NOMO-1 treated with dmso at 0.1 percent for 144 hours (cell line): ENCODE measurements around the gene CCR5.

Experiments
- DNase-seq: peaks from one replicate; lab custom pipeline; 2025; ENCODE audit not compliant: unreplicated experiment; lab: John Stamatoyannopoulos, UW

Gene CCR5

GRCh38 chr3:46358466-46358865 is 12.3 kb upstream of the CCR5 start:
- DNase-seq, result no peak

GRCh38 chr3:46359733-46360493 is 10.8 kb upstream of the CCR5 start:
- no peak for DNase-seq

- DNase-seq, result no peak
These were observed 9.8 kb upstream of the CCR5 start for GRCh38 chr3:46360907-46361306.

- DNase-seq, result peak; percentile 78
These were observed 9.1 kb upstream of the CCR5 start for GRCh38 chr3:46361408-46362283.

GRCh38 chr3:46365041-46365440 is 5.7 kb upstream of the CCR5 start:
- DNase-seq, result no peak

GRCh38 chr3:46365737-46366524 is 4.8 kb upstream of the CCR5 start:
- no peak for DNase-seq

- DNase-seq, result no peak
These were observed 2.9 kb upstream of the CCR5 start for GRCh38 chr3:46367811-46368210.

- peak; percentile 94 for DNase-seq
These were observed 2.2 kb upstream of the CCR5 start for GRCh38 chr3:46368569-46368968.

- DNase-seq, result no peak
These were observed 1.6 kb upstream of the CCR5 start for GRCh38 chr3:46369151-46369550.

GRCh38 chr3:46369675-46370132 is 1.0 kb upstream of the CCR5 start:
- no peak for DNase-seq

- DNase-seq, result no peak
These were observed 984 bp downstream of the CCR5 start for GRCh38 chr3:46371519-46372340.

GRCh38 chr3:46372492-46373359 is 2.0 kb downstream of the CCR5 start:
- peak; percentile 13 for DNase-seq

GRCh38 chr3:46374755-46375154 is 4.0 kb downstream of the CCR5 start:
- no peak for DNase-seq

GRCh38 chr3:46375218-46375617 is 4.5 kb downstream of the CCR5 start:
- no peak for DNase-seq

GRCh38 chr3:46375814-46376213 is 5.1 kb downstream of the CCR5 start:
- no peak for DNase-seq

GRCh38 chr3:46378426-46378942 is 7.7 kb downstream of the CCR5 start:
- DNase-seq, result peak; percentile 42

- no peak for DNase-seq
These were observed 9.9 kb downstream of the CCR5 start for GRCh38 chr3:46380471-46381221.

- no peak for DNase-seq
These were observed 10.9 kb downstream of the CCR5 start for GRCh38 chr3:46381625-46382024.
